Measurements from ENCODE around the gene METTL24.

DNA sequence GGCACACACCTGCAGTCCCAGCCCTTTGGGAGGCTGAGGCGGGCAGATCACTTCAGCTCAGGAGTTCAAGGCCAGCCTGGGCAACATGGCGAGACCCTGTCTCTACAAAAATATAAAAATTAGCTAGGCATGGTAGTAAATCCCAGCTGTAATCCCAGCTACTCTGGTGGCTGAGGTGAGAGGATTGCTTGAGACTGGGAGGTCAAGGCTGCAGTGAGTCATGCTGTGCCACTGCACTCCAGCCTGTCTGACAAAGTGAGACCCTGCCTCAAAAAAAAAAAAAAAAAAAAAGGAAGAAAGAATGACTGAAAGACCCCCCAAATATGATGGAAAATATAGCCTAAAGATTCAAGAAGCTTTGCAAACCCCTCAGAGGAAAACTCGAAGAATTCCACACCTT lies 26.8 kb downstream of the METTL24 start:
- TF ChIP-seq, protein P1, sequence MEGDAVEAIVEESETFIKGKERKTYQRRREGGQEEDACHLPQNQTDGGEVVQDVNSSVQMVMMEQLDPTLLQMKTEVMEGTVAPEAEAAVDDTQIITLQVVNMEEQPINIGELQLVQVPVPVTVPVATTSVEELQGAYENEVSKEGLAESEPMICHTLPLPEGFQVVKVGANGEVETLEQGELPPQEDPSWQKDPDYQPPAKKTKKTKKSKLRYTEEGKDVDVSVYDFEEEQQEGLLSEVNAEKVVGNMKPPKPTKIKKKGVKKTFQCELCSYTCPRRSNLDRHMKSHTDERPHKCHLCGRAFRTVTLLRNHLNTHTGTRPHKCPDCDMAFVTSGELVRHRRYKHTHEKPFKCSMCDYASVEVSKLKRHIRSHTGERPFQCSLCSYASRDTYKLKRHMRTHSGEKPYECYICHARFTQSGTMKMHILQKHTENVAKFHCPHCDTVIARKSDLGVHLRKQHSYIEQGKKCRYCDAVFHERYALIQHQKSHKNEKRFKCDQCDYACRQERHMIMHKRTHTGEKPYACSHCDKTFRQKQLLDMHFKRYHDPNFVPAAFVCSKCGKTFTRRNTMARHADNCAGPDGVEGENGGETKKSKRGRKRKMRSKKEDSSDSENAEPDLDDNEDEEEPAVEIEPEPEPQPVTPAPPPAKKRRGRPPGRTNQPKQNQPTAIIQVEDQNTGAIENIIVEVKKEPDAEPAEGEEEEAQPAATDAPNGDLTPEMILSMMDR (IDR thresholded peaks at IDR 0.05; ENCODE audit: low read length): no peak
- TF ChIP-seq EZH2 (IDR thresholded peaks at IDR 0.05; ENCODE audit: borderline replicate concordance, low read length): no peak
